ENCODE results near the gene TBC1D22A.

TBC1D22A gene

GRCh38 chr22:46794491-46794890 lies 32.0 kb downstream of the TBC1D22A start:
- DNase-seq (ENCODE audit: low read depth in 2 of 2), result no peak

GRCh38 chr22:46795140-46795539 lies 32.7 kb downstream of the TBC1D22A start:
- DNase-seq (ENCODE audit: low read depth in 2 of 2), result no peak

- DNase-seq (ENCODE audit: low read depth in 2 of 2), result no peak
Observed at GRCh38 chr22:46795845-46796565, 33.6 kb downstream of the TBC1D22A start.

GRCh38 chr22:46796566-46797195 lies 34.2 kb downstream of the TBC1D22A start:
- no peak for DNase-seq (ENCODE audit: low read depth in 2 of 2)

GRCh38 chr22:46797355-46797754 lies 34.9 kb downstream of the TBC1D22A start:
- DNase-seq (ENCODE audit: low read depth in 2 of 2), result no peak

GRCh38 chr22:46798041-46798365 lies 35.6 kb downstream of the TBC1D22A start:
- no peak for DNase-seq (ENCODE audit: low read depth in 2 of 2)

GRCh38 chr22:46798366-46799350 lies 36.2 kb downstream of the TBC1D22A start:
- DNase-seq (ENCODE audit: low read depth in 2 of 2), result peak; percentile 38 to 69

- no peak for DNase-seq (ENCODE audit: low read depth in 2 of 2)
Observed at GRCh38 chr22:46799626-46800025, 37.2 kb downstream of the TBC1D22A start.

- DNase-seq (ENCODE audit: low read depth in 2 of 2), result no peak
Observed at GRCh38 chr22:46800102-46800857, 37.8 kb downstream of the TBC1D22A start.

GRCh38 chr22:46801331-46801811 lies 38.9 kb downstream of the TBC1D22A start:
- DNase-seq (ENCODE audit: low read depth in 2 of 2), result no peak

- no peak for DNase-seq (ENCODE audit: low read depth in 2 of 2)
Observed at GRCh38 chr22:46801826-46802607, 39.6 kb downstream of the TBC1D22A start.

GRCh38 chr22:46802608-46803027 lies 40.2 kb downstream of the TBC1D22A start:
- no peak for DNase-seq (ENCODE audit: low read depth in 2 of 2)

- DNase-seq (ENCODE audit: low read depth in 2 of 2), result peak; percentile 30 to 58
Observed at GRCh38 chr22:46803031-46803880, 40.8 kb downstream of the TBC1D22A start.

- no peak for DNase-seq (ENCODE audit: low read depth in 2 of 2)
Observed at GRCh38 chr22:46803936-46804335, 41.5 kb downstream of the TBC1D22A start.

GRCh38 chr22:46806794-46807193 lies 44.3 kb downstream of the TBC1D22A start:
- no peak for DNase-seq (ENCODE audit: low read depth in 2 of 2)

- DNase-seq (ENCODE audit: low read depth in 2 of 2), result no peak
Observed at GRCh38 chr22:46807458-46807857, 45.0 kb downstream of the TBC1D22A start.

- DNase-seq (ENCODE audit: low read depth in 2 of 2), result no peak
Observed at GRCh38 chr22:46809153-46809885, 46.9 kb downstream of the TBC1D22A start.

GRCh38 chr22:46810856-46811786 lies 48.7 kb downstream of the TBC1D22A start:
- DNase-seq (ENCODE audit: low read depth in 2 of 2), result no peak

All from stimulated activated CD4-positive, alpha-beta T cell treated with anti-CD3 and anti-CD28 coated beads, Interleukin-15, amount 100 ng/mL, for 48 hours (primary cell).